Activated CD4-positive, alpha-beta T cell treated with anti-CD3 and anti-CD28 coated beads, Interleukin-2, Interleukin-4, amounts not matched to agents 100 ng/mL and 50 ng/mL, durations not matched to agents 16 hours and 8 hours (primary cell): Measurements from ENCODE around the gene GLTP.

Experiments
- DNase-seq: peaks from one replicate; pipeline ENCODE4 v3.0.0-alpha.2; 2020; ENCODE audit warnings: low spot score

GLTP gene

GRCh38 chr12:109820816-109821381 lies 59.4 kb downstream of the GLTP start:
- DNase-seq, result no peak

- no peak for DNase-seq
Observed at GRCh38 chr12:109818905-109819500, 61.3 kb downstream of the GLTP start.

- no peak for DNase-seq
Observed at GRCh38 chr12:109818253-109818652, 62.1 kb downstream of the GLTP start.

- DNase-seq, result no peak
Observed at GRCh38 chr12:109817627-109818231, 62.6 kb downstream of the GLTP start.

- DNase-seq, result no peak
Observed at GRCh38 chr12:109816870-109817269, 63.5 kb downstream of the GLTP start.

- DNase-seq, result no peak
Observed at GRCh38 chr12:109815757-109816617, 64.4 kb downstream of the GLTP start.

- no peak for DNase-seq
Observed at GRCh38 chr12:109815225-109815624, 65.1 kb downstream of the GLTP start.

- no peak for DNase-seq
Observed at GRCh38 chr12:109814600-109815150, 65.7 kb downstream of the GLTP start.

- no peak for DNase-seq
Observed at GRCh38 chr12:109813810-109814416, 66.4 kb downstream of the GLTP start.

GRCh38 chr12:109811624-109811995 lies 68.7 kb downstream of the GLTP start:
- DNase-seq, result no peak

GRCh38 chr12:109810954-109811623 lies 69.3 kb downstream of the GLTP start:
- DNase-seq, result no peak

GRCh38 chr12:109808876-109809646 lies 71.3 kb downstream of the GLTP start:
- DNase-seq, result no peak

- no peak for DNase-seq
Observed at GRCh38 chr12:109807954-109808643, 72.2 kb downstream of the GLTP start.

- peak; percentile 64 for DNase-seq
Observed at GRCh38 chr12:109804820-109805761, 75.2 kb downstream of the GLTP start.

GRCh38 chr12:109803678-109804077 lies 76.7 kb downstream of the GLTP start:
- no peak for DNase-seq

- no peak for DNase-seq
Observed at GRCh38 chr12:109802828-109803227, 77.5 kb downstream of the GLTP start.
